GM12874 (cell line): ENCODE data around the gene SEM1.

ENCODE experiments used
- TF ChIP-seq, protein P1 (sequence below): IDR thresholded peaks from 2 replicates; pipeline ENCODE4 v1.5.1; 2011; ENCODE audit warnings: low read depth, mild to moderate bottlenecking, control low read depth, low read length, moderate library complexity; ENCODE audit not compliant: insufficient read depth

Gene SEM1

DNA sequence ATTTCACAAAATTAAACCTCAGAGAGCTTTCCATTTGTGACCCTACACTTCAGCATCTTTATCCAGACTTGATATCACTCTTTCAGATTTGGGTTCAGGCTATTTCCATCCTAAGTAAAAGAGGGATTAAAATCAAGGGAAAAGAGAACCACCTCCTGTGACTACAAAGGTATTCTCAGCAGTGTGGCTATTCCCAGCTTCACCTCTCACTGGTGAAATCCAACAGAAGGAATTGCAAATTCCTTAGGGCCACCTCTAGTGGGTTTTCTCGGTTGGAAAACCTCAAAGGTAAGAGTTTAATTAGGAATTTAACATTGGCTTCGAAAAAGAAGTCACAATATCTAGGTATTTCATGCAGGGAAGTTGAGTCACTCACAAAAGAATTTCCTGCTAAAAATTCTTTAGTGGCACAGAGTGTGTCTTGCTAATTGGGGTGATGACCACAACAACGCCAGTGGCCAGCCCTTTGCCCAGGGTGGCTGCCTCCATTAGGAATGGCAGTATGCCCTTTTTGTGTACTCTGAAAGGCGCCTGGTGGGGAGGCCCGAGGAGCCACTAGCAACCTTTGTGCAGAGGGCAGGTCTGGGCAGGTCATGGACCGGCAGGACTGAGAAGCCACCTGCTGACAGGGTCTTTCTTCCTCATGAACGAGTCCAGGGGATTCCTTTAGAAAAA is 52.2 kb downstream of the SEM1 start:
- TF ChIP-seq, protein P1, sequence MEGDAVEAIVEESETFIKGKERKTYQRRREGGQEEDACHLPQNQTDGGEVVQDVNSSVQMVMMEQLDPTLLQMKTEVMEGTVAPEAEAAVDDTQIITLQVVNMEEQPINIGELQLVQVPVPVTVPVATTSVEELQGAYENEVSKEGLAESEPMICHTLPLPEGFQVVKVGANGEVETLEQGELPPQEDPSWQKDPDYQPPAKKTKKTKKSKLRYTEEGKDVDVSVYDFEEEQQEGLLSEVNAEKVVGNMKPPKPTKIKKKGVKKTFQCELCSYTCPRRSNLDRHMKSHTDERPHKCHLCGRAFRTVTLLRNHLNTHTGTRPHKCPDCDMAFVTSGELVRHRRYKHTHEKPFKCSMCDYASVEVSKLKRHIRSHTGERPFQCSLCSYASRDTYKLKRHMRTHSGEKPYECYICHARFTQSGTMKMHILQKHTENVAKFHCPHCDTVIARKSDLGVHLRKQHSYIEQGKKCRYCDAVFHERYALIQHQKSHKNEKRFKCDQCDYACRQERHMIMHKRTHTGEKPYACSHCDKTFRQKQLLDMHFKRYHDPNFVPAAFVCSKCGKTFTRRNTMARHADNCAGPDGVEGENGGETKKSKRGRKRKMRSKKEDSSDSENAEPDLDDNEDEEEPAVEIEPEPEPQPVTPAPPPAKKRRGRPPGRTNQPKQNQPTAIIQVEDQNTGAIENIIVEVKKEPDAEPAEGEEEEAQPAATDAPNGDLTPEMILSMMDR: no peak

DNA sequence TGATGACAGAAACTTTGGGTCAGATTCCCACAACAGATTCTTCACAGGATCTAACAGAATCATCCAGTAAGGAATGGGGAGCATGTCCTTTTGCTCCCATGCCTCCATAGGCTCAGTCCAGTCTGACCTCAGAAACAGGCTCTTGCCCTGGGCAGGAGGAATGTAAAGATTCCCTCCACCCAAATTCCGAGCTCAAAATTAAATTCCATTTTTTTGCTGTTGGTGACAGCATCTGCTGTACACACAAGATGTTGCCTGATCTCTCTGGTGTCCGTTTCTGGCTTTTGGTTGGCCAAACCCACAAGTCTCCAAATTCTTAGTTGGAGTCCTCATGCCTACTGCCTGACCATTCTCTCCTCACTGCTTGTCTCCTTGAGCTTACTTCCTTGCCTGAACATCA is 53.7 kb downstream of the SEM1 start:
- TF ChIP-seq, protein P1: no peak

DNA sequence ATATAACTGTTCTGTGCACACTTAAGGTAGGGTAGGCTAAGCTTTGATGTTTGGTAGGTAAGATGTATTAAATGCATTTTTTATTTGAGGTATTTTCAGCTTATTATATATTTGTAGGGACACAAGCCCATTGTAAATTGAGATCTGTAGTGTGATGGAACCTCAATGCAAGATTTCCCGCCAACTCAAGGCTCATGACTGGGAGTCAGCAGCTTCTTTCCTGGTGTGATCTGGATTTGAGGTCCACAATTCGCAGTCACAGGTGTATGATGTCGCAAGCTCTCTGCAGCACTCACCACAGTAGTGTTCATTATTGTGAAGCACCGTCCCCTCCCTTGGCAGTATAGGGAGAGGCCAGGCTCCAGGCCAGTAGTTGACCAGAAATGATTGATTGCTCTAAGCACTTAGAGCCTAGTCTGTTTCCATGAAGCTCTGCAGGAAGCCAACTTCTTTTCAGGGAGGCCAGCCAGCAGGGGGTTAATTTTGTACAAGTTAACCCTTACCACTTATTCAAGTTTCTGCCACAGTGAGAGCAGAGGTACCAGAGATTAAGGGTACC is 54.9 kb downstream of the SEM1 start:
- TF ChIP-seq, protein P1: no peak

DNA sequence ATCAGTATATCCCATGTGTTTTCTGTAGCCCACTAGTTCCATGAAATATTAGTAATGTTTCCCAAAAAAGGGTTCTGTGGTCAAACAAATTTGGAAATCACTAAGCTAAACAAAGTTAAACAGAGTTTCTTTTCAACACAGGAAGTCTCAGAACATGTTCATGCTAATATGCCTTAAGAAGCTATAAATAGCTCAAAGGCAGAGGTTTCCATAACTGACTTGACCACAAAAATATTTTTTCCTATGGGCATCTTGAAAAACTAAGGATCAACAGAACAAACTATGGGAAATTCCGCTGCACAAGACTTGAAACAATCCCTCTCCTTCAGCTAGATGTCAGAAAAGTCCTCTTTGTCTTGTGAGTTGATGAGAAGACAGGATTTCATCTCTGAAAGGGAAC is 59.7 kb downstream of the SEM1 start:
- TF ChIP-seq, protein P1: no peak

DNA sequence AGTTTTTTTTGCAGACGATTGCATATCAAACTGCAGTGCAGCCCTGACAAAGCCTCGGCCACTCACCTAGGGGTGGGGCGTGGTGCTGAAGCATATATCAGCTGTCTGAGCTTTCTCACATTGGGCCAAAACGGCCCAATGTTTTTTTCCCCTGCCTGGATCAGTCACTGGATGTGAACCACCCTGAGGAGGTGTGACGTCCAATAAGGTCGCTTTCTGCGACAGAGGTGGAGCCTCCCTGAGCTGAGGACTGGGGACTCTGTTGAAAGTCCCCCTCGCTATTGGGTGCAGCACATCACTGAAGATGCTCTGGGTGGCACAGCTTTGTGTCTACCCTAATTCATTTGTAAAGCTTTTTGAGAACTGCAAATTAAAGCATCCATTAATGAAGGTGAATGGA is 60.9 kb downstream of the SEM1 start:
- TF ChIP-seq, protein P1: no peak

DNA sequence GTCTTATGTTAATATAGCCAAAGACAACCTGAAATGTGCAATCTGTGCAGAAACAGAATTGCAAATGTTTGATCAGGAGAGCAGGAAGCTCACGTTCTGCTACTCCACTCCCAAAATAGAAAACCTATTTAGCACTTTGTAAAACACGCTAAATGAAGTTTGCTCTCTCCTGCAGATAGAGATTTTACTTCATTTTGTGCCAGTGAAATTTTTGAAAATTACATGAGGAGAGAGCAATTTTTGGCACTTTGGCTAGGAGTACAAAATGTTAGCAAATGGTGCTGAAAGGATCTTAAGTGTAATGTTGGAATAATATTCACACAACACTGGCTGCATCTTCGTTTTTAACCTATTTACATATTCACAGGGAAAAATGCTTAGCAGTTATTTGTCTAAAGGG is 61.9 kb downstream of the SEM1 start:
- TF ChIP-seq, protein P1: no peak

DNA sequence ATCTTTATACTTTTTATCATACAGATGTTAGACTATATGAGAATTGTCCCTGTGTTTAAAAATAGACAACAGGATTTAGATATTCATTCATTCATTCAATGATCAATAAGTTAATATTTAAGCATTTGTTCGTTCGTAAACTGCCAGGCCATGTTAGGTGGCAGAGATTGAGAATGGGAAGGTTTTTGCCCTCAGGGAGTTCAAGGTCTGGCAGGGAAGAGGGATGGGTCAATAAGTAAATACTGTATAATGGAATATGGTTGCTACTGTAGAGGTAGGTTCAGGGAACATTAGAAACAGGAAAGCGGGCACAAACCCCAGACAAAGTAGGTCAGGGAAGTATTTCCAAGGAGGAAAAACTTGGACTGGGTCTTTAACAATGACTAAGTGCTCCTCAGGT is 64.6 kb downstream of the SEM1 start:
- TF ChIP-seq, protein P1: no peak
